Trophoblast cell (in vitro differentiated cells and primary cell): ENCODE data around the gene SMIM22.

Source experiments
- DNase-seq, 2 donors: peaks; one replicate each; pipeline ENCODE4 v3.0.0-alpha.2; 2016
- H2AFZ ChIP-seq: 2 replicates; pipeline ENCODE4 v1.6.1; 2013; ENCODE audit warnings: low read length, moderate library complexity, mild to moderate bottlenecking; ENCODE audit not compliant: insufficient read depth, poor library complexity
- H2AK5ac ChIP-seq: 2 replicates; pipeline ENCODE4 v1.6.1; 2013; ENCODE audit warnings: mild to moderate bottlenecking, low read length
- H2BK120ac ChIP-seq: 2 replicates; pipeline ENCODE4 v1.6.1; 2013; ENCODE audit warnings: low read length, mild to moderate bottlenecking, moderate library complexity; ENCODE audit not compliant: insufficient read depth, poor library complexity
- H2BK12ac ChIP-seq: 2 replicates; pipeline ENCODE4 v1.6.1; 2013; ENCODE audit warnings: mild to moderate bottlenecking, low read length, moderate library complexity
- H2BK5ac ChIP-seq: 2 replicates; pipeline ENCODE4 v1.6.1; 2013; ENCODE audit warnings: low read length, low read depth, moderate library complexity, mild to moderate bottlenecking; ENCODE audit not compliant: poor library complexity
- H3K14ac ChIP-seq: 2 replicates; pipeline ENCODE4 v1.6.1; 2013; ENCODE audit warnings: mild to moderate bottlenecking, low read length
- H3K18ac ChIP-seq: 2 replicates; pipeline ENCODE4 v1.6.1; 2013; ENCODE audit warnings: mild to moderate bottlenecking, low read length
- H3K23ac ChIP-seq: 2 replicates; pipeline ENCODE4 v1.6.1; 2013; ENCODE audit warnings: low read length
- H3K27ac ChIP-seq: 2 replicates; pipeline ENCODE4 v1.5.1; 2013; ENCODE audit warnings: low read depth, mild to moderate bottlenecking, inconsistent platforms, low read length, moderate library complexity
- H3K27me3 ChIP-seq: 2 replicates; pipeline ENCODE4 v1.6.1; 2013; ENCODE audit warnings: inconsistent platforms, mild to moderate bottlenecking, low read length, moderate library complexity; ENCODE audit not compliant: insufficient read depth
- H3K36me3 ChIP-seq, 2 experiments: 1 replicate in 1 of 2; 2 replicates in 1 of 2; pipeline ENCODE4 v1.6.1; 2013; ENCODE audit warnings: low read length in 2 of 2, mild to moderate bottlenecking in 2 of 2, moderate library complexity in 1 of 2; ENCODE audit not compliant: insufficient read depth in 2 of 2, control insufficient read depth in 1 of 2
- H3K4ac ChIP-seq: 2 replicates; pipeline ENCODE4 v1.6.1; 2013; ENCODE audit warnings: low read depth, mild to moderate bottlenecking, low read length, moderate library complexity
- H3K4me1 ChIP-seq, 2 experiments: 1 replicate in 1 of 2; 2 replicates in 1 of 2; pipeline ENCODE4 v1.6.1; 2013; ENCODE audit warnings: low read length in 2 of 2, mild to moderate bottlenecking in 2 of 2, moderate library complexity in 1 of 2; ENCODE audit not compliant: insufficient read depth in 2 of 2, control insufficient read depth in 1 of 2
- H3K4me2 ChIP-seq: 2 replicates; pipeline ENCODE4 v1.6.1; 2013; ENCODE audit warnings: inconsistent platforms, mild to moderate bottlenecking, low read length, moderate library complexity
- H3K4me3 ChIP-seq: 2 replicates; pipeline ENCODE4 v1.5.1; 2013; ENCODE audit warnings: mild to moderate bottlenecking, low read depth, low read length, inconsistent platforms
- H3K79me1 ChIP-seq: one replicate; pipeline ENCODE4 v1.6.1; 2013; ENCODE audit warnings: low read length
- H3K79me2 ChIP-seq: 2 replicates; pipeline ENCODE4 v1.6.1; 2013; ENCODE audit warnings: low read length, mild to moderate bottlenecking; ENCODE audit not compliant: control insufficient read depth, insufficient read depth, poor library complexity
- H3K9ac ChIP-seq: 2 replicates; pipeline ENCODE4 v1.6.1; 2013; ENCODE audit warnings: mild to moderate bottlenecking, low read length
- H3K9me3 ChIP-seq: 2 replicates; pipeline ENCODE4 v1.6.1; 2013; ENCODE audit warnings: low read depth, mild to moderate bottlenecking, control low read depth, inconsistent platforms, low read length; ENCODE audit not compliant: insufficient read depth
- H4K12ac ChIP-seq: 2 replicates; pipeline ENCODE4 v1.6.1; 2013; ENCODE audit warnings: low read depth, mild to moderate bottlenecking, low read length, moderate library complexity
- H4K8ac ChIP-seq: 2 replicates; pipeline ENCODE4 v1.6.1; 2013; ENCODE audit warnings: low read depth, mild to moderate bottlenecking, low read length, moderate library complexity
- H4K91ac ChIP-seq: one replicate; pipeline ENCODE4 v1.6.1; 2013; ENCODE audit warnings: low read depth, mild to moderate bottlenecking, low read length, moderate library complexity
- WGBS: extraction: QIAGEN DNeasy Blood & Tissue Kit; methylation state at CpG from one replicate; pipeline ENCODE4 v1.1.7; 2013; ENCODE audit warnings: missing lambda C conversion rate; ENCODE audit not compliant: insufficient read length, insufficient coverage; ENCODE audit errors: extremely low coverage; 5-methylcytosine and 5-hydroxymethylcytosine counted together

SMIM22 gene

GRCh38 chr16:4798456-4798855, 3.3 kb downstream of the SMIM22 start:
- no CpG with 5 or more reads among the region's 16 CpGs for WGBS
- no peak overlapping the region for H4K12ac ChIP-seq

GRCh38 chr16:4799171-4799855, 4.1 kb downstream of the SMIM22 start:
- peaks cover 3% of the 10 kb centered on the region for H3K9me3 ChIP-seq
- peaks cover 6% of the 10 kb centered on the region for H3K79me1 ChIP-seq
- H3K36me3 ChIP-seq, result peaks cover 22 to 27% of the 10 kb centered on the region in 2 experiments
- H3K23ac ChIP-seq, result no peak overlapping the region
- no peaks in the 10 kb centered on the region for H3K27me3 ChIP-seq
- H2BK120ac ChIP-seq, result no peak overlapping the region
- H3K4me3 ChIP-seq, result no peak overlapping the region
- no peak overlapping the region for H4K8ac ChIP-seq
- no peak overlapping the region for H3K9ac ChIP-seq
- no peak for DNase-seq
- peaks cover 8 to 11% of the 10 kb centered on the region in 2 experiments for H3K4me1 ChIP-seq
- no peak overlapping the region for H3K18ac ChIP-seq
- no peak overlapping the region for H4K12ac ChIP-seq
- no peak overlapping the region for H2AK5ac ChIP-seq
- peaks cover 2% of the 10 kb centered on the region for H3K79me2 ChIP-seq
- no peak overlapping the region for H2BK12ac ChIP-seq
- no peak overlapping the region for H2BK5ac ChIP-seq
- no CpG with 5 or more reads among the region's 19 CpGs for WGBS
- H2AFZ ChIP-seq, result no peak overlapping the region
- H3K27ac ChIP-seq, result no peak overlapping the region
- H3K14ac ChIP-seq, result no peak overlapping the region
- no peak overlapping the region for H3K4ac ChIP-seq
- H3K4me2 ChIP-seq, result no peak overlapping the region
- H4K91ac ChIP-seq, result no peak overlapping the region

More at GRCh38 chr16:4798456-4798855, 3.3 kb downstream of the SMIM22 start:
- no peak overlapping the region for H3K23ac ChIP-seq
- no peak overlapping the region for H3K9ac ChIP-seq
- no peak overlapping the region for H2AFZ ChIP-seq
- no peak overlapping the region for H2AK5ac ChIP-seq
- no peak overlapping the region for H3K14ac ChIP-seq
- peaks cover 15 to 21% of the 10 kb centered on the region in 2 experiments for H3K36me3 ChIP-seq
- no peak overlapping the region for H2BK12ac ChIP-seq
- H4K8ac ChIP-seq, result no peak overlapping the region
- H2BK120ac ChIP-seq, result no peak overlapping the region
- DNase-seq, result no peak
- H3K79me2 ChIP-seq, result peaks cover 2% of the 10 kb centered on the region
- H3K27me3 ChIP-seq, result no peaks in the 10 kb centered on the region
- H3K9me3 ChIP-seq, result peaks cover 3% of the 10 kb centered on the region
- no peak overlapping the region for H3K4ac ChIP-seq
- no peak overlapping the region for H3K27ac ChIP-seq
- H3K4me2 ChIP-seq, result no peak overlapping the region
- no peak overlapping the region for H4K91ac ChIP-seq
- H3K18ac ChIP-seq, result no peak overlapping the region
- no peak overlapping the region for H2BK5ac ChIP-seq
- peaks cover 6% of the 10 kb centered on the region for H3K79me1 ChIP-seq
- H3K4me1 ChIP-seq, result peaks cover 8 to 9% of the 10 kb centered on the region in 2 experiments
- H3K4me3 ChIP-seq, result no peak overlapping the region

- no peak overlapping the region for H2AK5ac ChIP-seq
- H3K27me3 ChIP-seq, result no peaks in the 10 kb centered on the region
- peaks cover 3% of the 10 kb centered on the region for H3K9me3 ChIP-seq
- no peak overlapping the region for H3K4me3 ChIP-seq
- H2AFZ ChIP-seq, result no peak overlapping the region
- H4K12ac ChIP-seq, result no peak overlapping the region
- H3K9ac ChIP-seq, result no peak overlapping the region
- no peak overlapping the region for H4K91ac ChIP-seq
- peaks cover 33 to 38% of the 10 kb centered on the region in 2 experiments for H3K36me3 ChIP-seq
- no peak for DNase-seq
- no peak overlapping the region for H2BK5ac ChIP-seq
- no peak overlapping the region for H3K4me2 ChIP-seq
- no peak overlapping the region for H3K27ac ChIP-seq
- H3K79me2 ChIP-seq, result peaks cover 2% of the 10 kb centered on the region
- H3K4me1 ChIP-seq, result peaks cover 8 to 11% of the 10 kb centered on the region in 2 experiments
- no CpG with 5 or more reads among the region's 17 CpGs for WGBS
- H3K14ac ChIP-seq, result no peak overlapping the region
- no peak overlapping the region for H3K23ac ChIP-seq
- no peak overlapping the region for H3K18ac ChIP-seq
- no peak overlapping the region for H4K8ac ChIP-seq
- H2BK12ac ChIP-seq, result no peak overlapping the region
- peaks cover 6% of the 10 kb centered on the region for H3K79me1 ChIP-seq
- no peak overlapping the region for H2BK120ac ChIP-seq
- no peak overlapping the region for H3K4ac ChIP-seq
Observed at GRCh38 chr16:4800290-4801041, 5.3 kb downstream of the SMIM22 start.

- Histone ChIP-seq H4K91ac (peak overlapping the region; percentile 37), H3K14ac (peak overlapping the region; percentile 19), H4K12ac (peak overlapping the region; percentile 64), H3K79me2 (peaks cover 2% of the 10 kb centered on the region), H2BK5ac (no peak overlapping the region), H3K23ac (no peak overlapping the region), H2BK120ac (no peak overlapping the region), H3K4me2 (peak overlapping the region; percentile 66), H2AFZ (peak overlapping the region; percentile 95), H2AK5ac (peak overlapping the region; percentile 2), H3K36me3 (peaks cover 35 to 37% of the 10 kb centered on the region in 2 experiments), H3K9ac (peak overlapping the region; percentile 42), H3K4me3 (peak overlapping the region; percentile 98), H3K9me3 (peaks cover 3% of the 10 kb centered on the region), H3K27me3 (no peaks in the 10 kb centered on the region), H2BK12ac (no peak overlapping the region), H3K27ac (no peak overlapping the region), H3K18ac (peak overlapping the region; percentile 33), H3K4ac (no peak overlapping the region), H3K4me1 (peaks cover 8 to 11% of the 10 kb centered on the region in 2 experiments), H3K79me1 (peaks cover 6% of the 10 kb centered on the region), H4K8ac (peak overlapping the region; percentile 5)
- DNase-seq, result no peak
- no CpG with 5 or more reads among the region's 29 CpGs for WGBS
Observed at GRCh38 chr16:4801051-4801961, 6.1 kb downstream of the SMIM22 start.
